Heart right ventricle (tissue), 16 donors: ENCODE results near the gene TMEM273. TPM values are rescaled to one million over a fixed set of nuclear protein-coding genes. Genes with fewer than 3 reads are reported as not detected.

Experiments
- ATAC-seq, 8 donors: fragments of 200-7000 bp; cut with Tn5 transposase; one replicate each; pipeline ENCODE4 v1.9.1; 2020; ENCODE audit warnings: mild to moderate bottlenecking in 8 of 8, moderate library complexity in 8 of 8, moderate number of reproducible peaks in 1 of 8
- DNase-seq, 2 donors: peaks; one replicate each; pipeline ENCODE4 v3.0.0-alpha.2; 2020
- H3K27ac ChIP-seq, 10 donors: fragments of 200-600 bp; sonication (generic) in 2 of 10; one replicate each; pipeline versions ENCODE4 v1.5.0 to v1.8.0; 2020 to 2022; ENCODE audit warnings: mild to moderate bottlenecking in 3 of 10
- H3K27me3 ChIP-seq, 7 donors: fragments of 200-600 bp; one replicate each; pipeline ENCODE4 v1.8.0; 2021 to 2022; ENCODE audit warnings: mild to moderate bottlenecking in 2 of 7
- H3K36me3 ChIP-seq, 9 donors: fragments of 200-600 bp; sonication (generic) in 1 of 9; one replicate each; pipeline versions ENCODE4 v1.5.0 to v1.8.0; 2020 to 2022; ENCODE audit warnings: mild to moderate bottlenecking in 2 of 9
- H3K4me1 ChIP-seq, 9 donors: fragments of 200-600 bp; sonication (generic) in 1 of 9; one replicate each; pipeline versions ENCODE4 v1.5.0 to v1.8.0; 2020 to 2022; ENCODE audit warnings: mild to moderate bottlenecking in 4 of 9
- H3K4me3 ChIP-seq, 10 donors: fragments of 200-600 bp; sonication (generic) in 2 of 10; one replicate each; pipeline versions ENCODE4 v1.5.0 to v1.8.0; 2020 to 2022; ENCODE audit warnings: mild to moderate bottlenecking in 7 of 10, moderate library complexity in 2 of 10
- H3K9me3 ChIP-seq, 11 donors: fragments of 200-600 bp in 10 of 11; sonication (generic) in 2 of 11; one replicate each; pipeline versions ENCODE4 v1.5.0 to v1.8.0; 2013 to 2022; ENCODE audit warnings: mild to moderate bottlenecking in 2 of 11, control low read depth in 1 of 11, moderate library complexity in 1 of 11
- CTCF ChIP-seq, 9 donors: fragments of 200-600 bp; sonication (generic) in 2 of 9; IDR thresholded peaks; one replicate each; pipeline versions ENCODE4 v1.5.0 to v1.8.0; 2021 to 2022; ENCODE audit warnings: antibody characterized with exemption in 9 of 9, mild to moderate bottlenecking in 5 of 9, moderate library complexity in 1 of 9
- WGBS, 2 donors: extraction: QIAGEN DNeasy Blood & Tissue Kit; methylation state at CpG; one replicate each; pipeline ENCODE4 v1.1.7; 2013; ENCODE audit warnings: inconsistent platforms in 1 of 2; 5-methylcytosine and 5-hydroxymethylcytosine counted together
- intact Hi-C, 10 donors: fragments of 100-400 bp; cut with DNase I; formaldehyde crosslinking; loops; one replicate each; pipeline versions ENCODE4 v1.11.1 to v1.14.2; 2022
- long read RNA-seq, 3 donors: library from polyadenylated mRNA; unstranded; transcript quantifications; one replicate each; pipeline ENCODE4 v2.0.0, GENCODE V29; 2020 to 2021
- polyA plus RNA-seq, 2 donors: library from polyadenylated mRNA; stranded (reverse); fragments of 200-250 nt; gene quantifications; one replicate each; pipeline ENCODE4 v1.2.3, GENCODE V29; 2013
- total RNA-seq, 10 donors: library from RNA; stranded (reverse); fragmentation: NEBNext Ultra II Directional in 3 of 10; extraction: Animal tissue kit (Norgen Biotek cat#: 25700) in 3 of 10; gene quantifications; one replicate each; pipeline versions ENCODE4 v1.2.1 to v1.2.4, GENCODE V29; 2021 to 2023
- donor health status: Arrhythmogenic right ventricular cardiomyopathy.
- donor health status: ischemic (EF 13 %, LVEDD 7.1; RV severe dilation, severe dysfunction).
- donor health status: healthy with polysubstance abuse.
- donor health status: DM: no; HTN: yes; CAD: no.
- donor health status: DM: no; HTN: no; CAD: no.
- donor health status: ischemic (EF 25% LVEDD 6.9; RV normal size, moderate dysfunction).
- donor health status: ischemic (EF 25% LVEDD 5.7; RV mildly dilated, moderate dysfunction).
- donor health status: healthy.
- donor health status: DM: yes; HTN: yes; CAD: no.
- donor health status: Ischemic cardiomyopathy.
- donor health status: ischemic (EF 35%, LVEDD 5.7; RV mildly dilated, moderate dysfunction).
- donor health status: nonischemic (EF 11% LVEDD 7.7; RV severe dilation, severe dysfunction).
- donor health status: DM: yes; HTN: yes; CAD: no.
- donor health status: PGD.
- donor health status: ischemic (EF 29% LVEDD 5.4; RV normal size, mild dysfunction).
- donor health status: nonischemic (EF 23%, LVEDD 6.1; RV moderate dilation, normal function).

TMEM273 gene
- total RNA-seq (10 to 100 TPM; 10.9 to 27.3 (median 18.6) TPM), polyA plus RNA-seq (10 to 100 TPM; 17.4 to 28.5 TPM)
- long read RNA-seq, donor 1, partial matches to known transcripts: 0 of 5 reads
- long read RNA-seq, donor 1, other reads (novel, unspliced or antisense): 3 of 5 reads
- long read RNA-seq, donor 2, transcript TMEM273-207 (6 exons, 614 nt): major isoform, 6 of 13 reads
- long read RNA-seq, donor 2, partial matches to known transcripts: 2 of 13 reads
- long read RNA-seq, donor 2, other reads (novel, unspliced or antisense): 5 of 13 reads
- long read RNA-seq, donor 3, transcript TMEM273-207 (6 exons, 614 nt): major isoform, 11 of 25 reads
- long read RNA-seq, donor 3, partial matches to known transcripts: 0 of 25 reads
- long read RNA-seq, donor 3, other reads (novel, unspliced or antisense): 14 of 25 reads

GRCh38 chr10:49187950-49188761, at the start of gene TMEM273:
TMEM273 (minus strand) TSS chr10:49188391; CDS start chr10:49188336, 55 bp downstream.
- 21 to 39% methylated on average over 9 of the region's 9 CpGs for WGBS, 2 donors
- peak in 3 of 9 donors; percentile 20 to 30 (median 24) for TF ChIP-seq CTCF (IDR thresholded peaks at IDR 0.05)
- Histone ChIP-seq H3K4me1 (peaks cover 7 to 81% (median 64%) of the 10 kb centered on the region in 9 donors), H3K36me3 (no peaks in the 10 kb centered on the region), H3K27me3 (no peaks in the 10 kb centered on the region), H3K9me3 (no peaks in the 10 kb centered on the region), H3K4me3 (peak within 1 kb of the TSS in 9 of 10 donors; percentile 27 to 58 (median 49)), H3K27ac (peak within 1 kb of the TSS; percentile 17 to 88 (median 80))
- peak; percentile 97 to 98 (median 98) for ATAC-seq
- intact Hi-C loops: loop anchor here in 5 of 10 donors (5.0 to 10.0 kb wide), 2 partner anchors 104 to 107 kb away; partner anchors contain the start of gene C10orf71 (in 3 of the 5)
- peak; percentile 81 to 88 for DNase-seq

- Histone ChIP-seq H3K36me3 (no peaks in the 10 kb centered on the region), H3K27me3 (no peaks in the 10 kb centered on the region), H3K4me1 (peaks cover 3 to 24% (median 19%) of the 10 kb centered on the region in 9 donors), H3K4me3 (no peak overlapping the region), H3K27ac (no peak overlapping the region), H3K9me3 (no peaks in the 10 kb centered on the region)
- ATAC-seq (no peak), DNase-seq (no peak)
- intact Hi-C loops: no loop called here
- TF ChIP-seq CTCF (IDR thresholded peaks at IDR 0.05): no peak
- 89 to 96% methylated on average over 1 of the region's 1 CpG for WGBS, 2 donors
These were observed 49.8 kb upstream of the TMEM273 start for GRCh38 chr10:49237985-49238384.

- Histone ChIP-seq H3K36me3 (no peaks in the 10 kb centered on the region), H3K4me1 (no peaks in the 10 kb centered on the region), H3K27me3 (no peaks in the 10 kb centered on the region), H3K9me3 (no peaks in the 10 kb centered on the region), H3K27ac (no peak overlapping the region), H3K4me3 (no peak overlapping the region)
- intact Hi-C loops: no loop called here
- TF ChIP-seq CTCF (IDR thresholded peaks at IDR 0.05): no peak
- no peak for ATAC-seq
- DNase-seq: no peak
These were observed 47.2 kb upstream of the TMEM273 start for GRCh38 chr10:49235392-49235791.

- Histone ChIP-seq H3K36me3 (no peaks in the 10 kb centered on the region), H3K4me3 (no peak overlapping the region), H3K27me3 (no peaks in the 10 kb centered on the region), H3K4me1 (peaks cover 0 to 11% (median 0%) of the 10 kb centered on the region in 9 donors), H3K9me3 (no peaks in the 10 kb centered on the region), H3K27ac (no peak overlapping the region)
- ATAC-seq: peak in 1 of 8 donors; percentile 40
- WGBS, 2 donors: 49 to 64% methylated on average over 5 of the region's 5 CpGs
- DNase-seq: no peak
- intact Hi-C loops: no loop called here
- no peak for TF ChIP-seq CTCF (IDR thresholded peaks at IDR 0.05)
These were observed 43.1 kb upstream of the TMEM273 start for GRCh38 chr10:49231086-49231820.
